OCI-LY7 (cell line): Measurements from ENCODE around the gene LY6G5C. TPM values are rescaled to one million over a fixed set of nuclear protein-coding genes. Genes with fewer than 3 reads are reported as not detected.

ENCODE experiments used
- BruUV-seq: library from RNA; stranded (reverse); fragments of 400-500 nt; replicated peaks from 2 replicates; lab custom pipeline; 2021; lab: Mats Ljungman, UMichigan
- CTCF ChIA-PET: fragments of 300-600 bp; sonication (Branson Sonifier 250); formaldehyde crosslinking; loops from one replicate; lab custom pipeline; 2022; ENCODE audit warnings: antibody characterized with exemption; ENCODE audit not compliant: unreplicated experiment; lab: Charles Lee
- POLR2A ChIA-PET: fragments of 300-600 bp; sonication (Branson Sonifier 250); formaldehyde crosslinking; loops from one replicate; lab custom pipeline; 2022; ENCODE audit warnings: antibody characterized with exemption; lab: Charles Lee
- DNase-seq: peaks from one replicate; pipeline ENCODE4 v3.0.0-alpha.2; 2015; ENCODE audit warnings: low spot score
- H2AFZ ChIP-seq: fragments of 200-600 bp; sonication (generic), shearing (Covaris generic); 2 replicates; pipeline ENCODE4 v1.6.1; 2014; ENCODE audit warnings: mild to moderate bottlenecking, antibody characterized with exemption, low read length, moderate library complexity
- H3K27ac ChIP-seq: fragments of 200-600 bp; sonication (generic); 2 replicates; pipeline ENCODE4 v1.5.1; 2014; ENCODE audit warnings: mixed run types, low read depth, mild to moderate bottlenecking, moderate library complexity, low read length, inconsistent platforms; ENCODE audit not compliant: poor library complexity, severe bottlenecking
- H3K36me3 ChIP-seq: fragments of 200-600 bp; sonication (generic); 2 replicates; pipeline ENCODE4 v1.6.1; 2014; ENCODE audit warnings: mild to moderate bottlenecking, antibody characterized with exemption, low read length, moderate library complexity, mixed read lengths; ENCODE audit not compliant: insufficient read depth
- H3K4me1 ChIP-seq: fragments of 200-600 bp; sonication (generic); 2 replicates; pipeline ENCODE4 v1.5.1; 2014; ENCODE audit warnings: mild to moderate bottlenecking, low read length; ENCODE audit not compliant: insufficient read depth, poor library complexity, severe bottlenecking
- H3K4me2 ChIP-seq: fragments of 200-600 bp; sonication (generic); 2 replicates; pipeline ENCODE4 v1.6.1; 2014; ENCODE audit warnings: mild to moderate bottlenecking, low read length
- H3K4me3 ChIP-seq: fragments of 200-600 bp; sonication (generic); 2 replicates; pipeline ENCODE4 v1.5.1; 2014; ENCODE audit warnings: mild to moderate bottlenecking, low read depth, low read length; ENCODE audit not compliant: poor library complexity, severe bottlenecking
- H3K79me2 ChIP-seq: fragments of 200-600 bp; sonication (generic); 2 replicates; pipeline ENCODE4 v1.6.1; 2016; ENCODE audit warnings: low read depth, mild to moderate bottlenecking, low read length, moderate library complexity, mixed read lengths; ENCODE audit not compliant: insufficient read depth
- H3K9me2 ChIP-seq: fragments of 200-600 bp; sonication (generic); 2 replicates; pipeline ENCODE4 v1.6.1; 2016; ENCODE audit warnings: mild to moderate bottlenecking, low read length, mixed read lengths; ENCODE audit not compliant: insufficient read depth
- H3K9me3 ChIP-seq: fragments of 200-600 bp; sonication (generic); 2 replicates; pipeline ENCODE4 v1.6.1; 2014; ENCODE audit warnings: mild to moderate bottlenecking, mixed run types, low read length, mixed read lengths
- H4K20me1 ChIP-seq: fragments of 200-600 bp; sonication (generic); 2 replicates; pipeline ENCODE4 v1.6.1; 2014; ENCODE audit warnings: mild to moderate bottlenecking, antibody characterized with exemption, low read length, moderate library complexity, mixed read lengths; ENCODE audit not compliant: insufficient read depth
- EZH2phosphoT487 ChIP-seq: fragments of 200-600 bp; sonication (generic); IDR thresholded peaks from 2 replicates; pipeline ENCODE4 v1.6.1; 2018; ENCODE audit warnings: low read depth, borderline replicate concordance, mild to moderate bottlenecking, mixed run types, antibody characterized with exemption, low read length, moderate library complexity, mixed read lengths
- intact Hi-C: fragments of 100-400 bp; cut with micrococcal nuclease; formaldehyde crosslinking; loops from one replicate; pipeline ENCODE4 v1.10.0; 2022; ENCODE audit not compliant: unreplicated experiment
- total RNA-seq, 2 experiments: library from RNA; depleted of rRNA in 1 of 2; stranded (reverse); fragments of >200 nt in 1 of 2; shearing (Covaris generic) in 1 of 2; gene quantifications; 2 replicates each; pipeline ENCODE4 v1.2.3, GENCODE V29; 2014 to 2022
- TF ChIP-seq, protein P1 (sequence below): fragments of 200-600 bp; sonication (generic); conservative IDR thresholded peaks from 2 replicates; pipeline ENCODE4 v1.5.1; 2014; ENCODE audit warnings: mild to moderate bottlenecking, antibody characterized with exemption, low read length, moderate library complexity, mixed read lengths

LY6G5C gene
- total RNA-seq, 2 experiments from 2014 or later: 1.8 to 3.5 TPM

DNA sequence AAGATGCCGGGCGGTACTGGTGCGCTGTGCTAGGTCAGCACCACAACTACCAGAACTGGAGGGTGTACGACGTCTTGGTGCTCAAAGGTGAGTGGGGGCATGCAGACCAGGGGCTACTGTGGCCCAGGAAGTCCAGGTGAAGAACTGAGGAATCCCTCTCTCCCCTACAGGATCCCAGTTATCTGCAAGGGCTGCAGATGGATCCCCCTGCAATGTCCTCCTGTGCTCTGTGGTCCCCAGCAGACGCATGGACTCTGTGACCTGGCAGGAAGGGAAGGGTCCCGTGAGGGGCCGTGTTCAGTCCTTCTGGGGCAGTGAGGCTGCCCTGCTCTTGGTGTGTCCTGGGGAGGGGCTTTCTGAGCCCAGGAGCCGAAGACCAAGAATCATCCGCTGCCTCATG lies 26.8 kb upstream of the LY6G5C start:
- H3K4me2 ChIP-seq: no peak overlapping the region
- H3K9me2 ChIP-seq: no peaks in the 10 kb centered on the region
- H3K79me2 ChIP-seq: peaks cover 1% of the 10 kb centered on the region; the same call in 1 of the 2 replicates
- peaks cover 16% of the 10 kb centered on the region for H3K4me1 ChIP-seq
- H3K27ac ChIP-seq: no peak overlapping the region
- no peak for DNase-seq
- no peaks in the 10 kb centered on the region for H4K20me1 ChIP-seq
- H2AFZ ChIP-seq: no peak overlapping the region
- no peaks in the 10 kb centered on the region for H3K36me3 ChIP-seq
- BruUV-seq: no TSS peak
- TF ChIP-seq, protein P1, sequence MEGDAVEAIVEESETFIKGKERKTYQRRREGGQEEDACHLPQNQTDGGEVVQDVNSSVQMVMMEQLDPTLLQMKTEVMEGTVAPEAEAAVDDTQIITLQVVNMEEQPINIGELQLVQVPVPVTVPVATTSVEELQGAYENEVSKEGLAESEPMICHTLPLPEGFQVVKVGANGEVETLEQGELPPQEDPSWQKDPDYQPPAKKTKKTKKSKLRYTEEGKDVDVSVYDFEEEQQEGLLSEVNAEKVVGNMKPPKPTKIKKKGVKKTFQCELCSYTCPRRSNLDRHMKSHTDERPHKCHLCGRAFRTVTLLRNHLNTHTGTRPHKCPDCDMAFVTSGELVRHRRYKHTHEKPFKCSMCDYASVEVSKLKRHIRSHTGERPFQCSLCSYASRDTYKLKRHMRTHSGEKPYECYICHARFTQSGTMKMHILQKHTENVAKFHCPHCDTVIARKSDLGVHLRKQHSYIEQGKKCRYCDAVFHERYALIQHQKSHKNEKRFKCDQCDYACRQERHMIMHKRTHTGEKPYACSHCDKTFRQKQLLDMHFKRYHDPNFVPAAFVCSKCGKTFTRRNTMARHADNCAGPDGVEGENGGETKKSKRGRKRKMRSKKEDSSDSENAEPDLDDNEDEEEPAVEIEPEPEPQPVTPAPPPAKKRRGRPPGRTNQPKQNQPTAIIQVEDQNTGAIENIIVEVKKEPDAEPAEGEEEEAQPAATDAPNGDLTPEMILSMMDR: no peak
- TF ChIP-seq EZH2phosphoT487: no peak
- ChIA-PET CTCF (no interaction called here), POLR2A (no interaction called here)
- H3K4me3 ChIP-seq: no peak overlapping the region
- H3K9me3 ChIP-seq: no peaks in the 10 kb centered on the region
- intact Hi-C loops: loop anchor here (10.0 kb wide), 1 partner anchor 247 kb away; the partner anchor contains the start of genes NELFE and SKIC2

DNA sequence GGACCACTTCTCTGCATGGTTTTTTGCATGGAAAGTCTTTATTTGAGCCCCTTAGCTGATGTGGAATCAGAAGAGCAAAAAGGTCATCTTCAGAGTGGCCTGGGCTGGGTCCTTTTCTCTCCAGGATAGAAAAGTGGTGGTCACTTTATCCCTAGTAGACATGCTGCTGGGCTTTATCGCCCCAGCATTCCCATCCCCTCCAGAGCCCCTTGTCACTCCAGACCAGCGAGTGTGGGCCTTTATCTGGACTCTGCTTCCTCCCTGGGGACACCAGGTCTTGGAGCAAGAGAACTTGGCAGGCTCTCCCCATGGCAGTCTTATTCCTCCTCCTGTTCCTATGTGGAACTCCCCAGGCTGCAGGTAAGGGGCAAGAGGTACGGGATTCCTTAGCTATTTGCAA lies 25.7 kb upstream of the LY6G5C start, which contains the start of gene LY6G6F:
Gene LY6G6F (plus strand): TSS at position 268 of the 400 bp plus-strand sequence. CDS start 41 bp downstream, at position 309.
- POLR2A ChIA-PET: no interaction called here
- TF ChIP-seq EZH2phosphoT487: no peak
- TF ChIP-seq, protein P1: no peak
- H3K9me3 ChIP-seq: no peaks in the 10 kb centered on the region
- no peak within 1 kb of the TSS for H2AFZ ChIP-seq
- H3K4me2 ChIP-seq: no peak within 1 kb of the TSS
- peaks cover 11% of the 10 kb centered on the region; the same call in 1 of the 2 replicates for H3K79me2 ChIP-seq
- no peaks in the 10 kb centered on the region for H3K9me2 ChIP-seq
- intact Hi-C loops: loop anchor here (10.0 kb wide), 1 partner anchor 248 kb away; the partner anchor contains the start of genes NELFE and SKIC2
- CTCF ChIA-PET: no interaction called here
- no peak for DNase-seq
- H3K4me3 ChIP-seq: no peak within 1 kb of the TSS
- H3K4me1 ChIP-seq: peaks cover 22% of the 10 kb centered on the region
- no TSS peak for BruUV-seq
- H3K36me3 ChIP-seq: no peaks in the 10 kb centered on the region
- H4K20me1 ChIP-seq: no peaks in the 10 kb centered on the region
- no peak within 1 kb of the TSS for H3K27ac ChIP-seq

DNA sequence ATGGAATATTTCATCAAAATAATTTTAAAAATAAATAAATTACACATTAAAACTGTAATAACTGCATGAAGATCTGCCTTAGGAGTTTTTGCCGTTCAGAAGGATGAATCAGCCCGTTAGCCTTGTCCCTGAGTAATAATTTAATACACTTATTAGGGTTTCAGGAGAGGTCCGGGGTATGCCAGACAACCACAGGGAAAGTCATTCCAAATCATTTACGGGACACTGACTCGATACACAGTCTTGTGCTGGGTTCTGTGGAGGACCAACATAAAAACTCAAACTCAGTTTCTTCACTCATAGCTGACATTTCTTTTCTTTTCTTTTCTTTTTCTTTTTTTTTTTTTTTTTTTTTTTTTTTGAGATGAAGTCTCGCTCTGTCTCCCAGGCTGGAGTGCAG lies 25.1 kb upstream of the LY6G5C start:
- TF ChIP-seq EZH2phosphoT487: no peak
- TF ChIP-seq, protein P1: no peak
- H4K20me1 ChIP-seq: no peaks in the 10 kb centered on the region
- no peak for DNase-seq
- no peaks in the 10 kb centered on the region for H3K9me2 ChIP-seq
- intact Hi-C loops: loop anchor here (10.0 kb wide), 1 partner anchor 249 kb away; the partner anchor contains the start of genes NELFE and SKIC2
- POLR2A ChIA-PET: interaction anchor here (0.7 kb wide), 1 partner anchor 52 kb away, joined by 7 read pairs; no protein-coding TSS in a partner anchor
- CTCF ChIA-PET: no interaction called here
- H3K79me2 ChIP-seq: peaks cover 14% of the 10 kb centered on the region; the same call in 1 of the 2 replicates
- peaks cover 23% of the 10 kb centered on the region for H3K4me1 ChIP-seq
- no peak overlapping the region for H3K4me2 ChIP-seq
- H3K27ac ChIP-seq: no peak overlapping the region
- no peak overlapping the region for H2AFZ ChIP-seq
- no TSS peak for BruUV-seq
- no peaks in the 10 kb centered on the region for H3K36me3 ChIP-seq
- no peaks in the 10 kb centered on the region for H3K9me3 ChIP-seq
- no peak overlapping the region for H3K4me3 ChIP-seq
